Mesothelial cell of epicardium (in vitro differentiated cells): Measurements from ENCODE around the gene RECQL5. TPM values are rescaled to one million over a fixed set of nuclear protein-coding genes. Genes with fewer than 3 reads are reported as not detected.

Experiments
- DNase-seq, 2 experiments: peaks; one replicate each; pipeline ENCODE4 v3.0.0; 2021; ENCODE audit warnings: low spot score in 2 of 2; ENCODE audit not compliant: unreplicated experiment in 2 of 2
- H3K27ac Mint-ChIP-seq: 2 replicates; pipeline ENCODE4 v1.8.0; 2021; ENCODE audit warnings: mixed read lengths
- H3K27me3 Mint-ChIP-seq: 2 replicates; pipeline ENCODE4 v1.8.0; 2021; ENCODE audit warnings: low read depth, mixed read lengths
- H3K36me3 Mint-ChIP-seq: 2 replicates; pipeline ENCODE4 v1.8.0; 2021; ENCODE audit warnings: mixed read lengths
- H3K4me1 Mint-ChIP-seq: 2 replicates; pipeline ENCODE4 v1.8.0; 2021; ENCODE audit warnings: mixed read lengths
- H3K4me3 Mint-ChIP-seq: 2 replicates; pipeline ENCODE4 v1.8.0; 2021; ENCODE audit warnings: mild to moderate bottlenecking, moderate library complexity, mixed read lengths
- H3K9me3 Mint-ChIP-seq: 2 replicates; pipeline ENCODE4 v1.8.0; 2021; ENCODE audit warnings: mixed read lengths
- CTCF ChIP-seq: fragments of 200-600 bp; sonication (generic); IDR thresholded peaks from one replicate; pipeline ENCODE4 v1.5.0; 2021; ENCODE audit warnings: antibody characterized with exemption; ENCODE audit not compliant: unreplicated experiment
- total RNA-seq: library from RNA; stranded (reverse); gene quantifications from 3 replicates; pipeline ENCODE4 v1.2.1, GENCODE V29; 2021

RECQL5 gene
- total RNA-seq, 1 donor from 2014 or later, result 62.6 TPM

DNA sequence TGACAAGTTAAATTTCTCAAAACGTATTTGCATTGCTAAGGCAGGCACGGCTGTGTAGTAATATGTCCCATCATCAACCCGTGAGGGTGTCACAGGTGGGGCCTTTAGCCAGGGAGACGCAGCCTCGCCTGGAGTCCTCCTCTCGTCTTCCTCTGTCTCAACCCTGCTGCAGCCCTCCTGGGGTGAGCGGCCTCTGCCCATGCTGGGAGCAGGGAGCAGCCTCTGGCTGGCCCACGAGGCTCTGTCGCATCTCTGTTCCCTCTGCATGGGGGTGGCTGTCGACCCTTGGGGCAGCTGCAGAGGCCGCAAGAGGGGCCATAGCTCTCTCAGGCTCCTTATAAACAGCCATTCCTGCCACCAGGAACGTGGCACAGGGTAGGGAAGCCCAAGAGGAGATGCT, 34.5 kb downstream of the RECQL5 start:
- TF ChIP-seq CTCF, result no peak
- Mint-ChIP-seq H3K27me3 (no peaks in the 10 kb centered on the region), H3K36me3 (peaks cover under 1% of the 10 kb centered on the region), H3K4me1 (peaks cover 21% of the 10 kb centered on the region), H3K4me3 (no peak overlapping the region), H3K9me3 (no peaks in the 10 kb centered on the region), H3K27ac (no peak overlapping the region)
- DNase-seq, result no peak

- no peak for TF ChIP-seq CTCF
- Mint-ChIP-seq H3K4me1 (peaks cover 21% of the 10 kb centered on the region), H3K27ac (no peak overlapping the region), H3K36me3 (peaks cover 2% of the 10 kb centered on the region), H3K27me3 (no peaks in the 10 kb centered on the region), H3K9me3 (no peaks in the 10 kb centered on the region), H3K4me3 (no peak overlapping the region)
- no peak for DNase-seq
Measured at GRCh38 chr17:75631353-75631752, 35.6 kb downstream of the RECQL5 start.

GRCh38 chr17:75630071-75630917, 36.7 kb downstream of the RECQL5 start:
- no peak for DNase-seq
- Mint-ChIP-seq H3K27ac (no peak overlapping the region), H3K36me3 (peaks cover 2% of the 10 kb centered on the region), H3K9me3 (no peaks in the 10 kb centered on the region), H3K27me3 (no peaks in the 10 kb centered on the region), H3K4me3 (no peak overlapping the region), H3K4me1 (peaks cover 21% of the 10 kb centered on the region)
- no peak for TF ChIP-seq CTCF

DNA sequence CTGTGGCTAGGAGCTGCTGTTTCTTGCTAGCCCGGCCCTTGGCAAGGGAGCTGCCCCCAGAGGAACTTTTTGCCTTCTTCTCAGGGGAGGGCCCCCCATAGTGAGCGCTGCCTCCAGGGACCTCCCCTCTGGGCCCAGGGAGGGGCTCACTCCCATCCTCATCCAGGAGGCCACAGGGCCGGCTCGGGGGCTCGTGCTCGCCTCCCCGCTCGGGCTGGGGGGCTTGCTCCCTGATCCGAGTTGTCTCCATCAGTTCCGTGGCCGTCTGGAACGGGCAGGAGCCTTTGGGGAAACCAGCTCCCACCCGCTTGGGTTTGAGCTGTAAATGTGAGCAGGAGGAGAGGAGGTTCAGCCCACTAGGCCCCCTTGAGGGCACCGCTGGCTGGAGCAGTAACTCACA, 37.8 kb downstream of the RECQL5 start:
- Mint-ChIP-seq H3K9me3 (no peaks in the 10 kb centered on the region), H3K4me3 (no peak overlapping the region), H3K27ac (no peak overlapping the region), H3K27me3 (no peaks in the 10 kb centered on the region), H3K4me1 (peaks cover 14% of the 10 kb centered on the region), H3K36me3 (peaks cover 2% of the 10 kb centered on the region)
- TF ChIP-seq CTCF, result no peak
- DNase-seq, result no peak

DNA sequence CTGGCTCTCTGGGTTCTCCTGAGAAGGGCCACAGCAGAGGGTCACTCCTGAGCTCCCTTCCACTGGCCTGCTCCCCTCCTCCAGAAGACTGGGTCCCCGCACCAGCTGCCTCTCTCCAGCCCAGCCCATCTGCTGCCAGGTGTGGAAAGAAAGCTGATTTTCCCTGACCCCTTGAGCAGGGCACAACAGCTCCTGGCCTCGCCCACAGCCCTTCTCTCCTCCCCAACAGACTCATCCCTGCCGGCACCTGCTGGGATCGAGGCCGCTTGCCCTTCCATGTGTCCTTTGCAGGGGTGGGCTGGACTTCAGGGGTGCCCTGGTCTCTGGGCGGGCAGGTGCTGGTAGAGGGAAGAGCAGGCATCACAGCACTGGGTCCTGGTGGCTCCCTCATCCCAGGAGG, 38.5 kb downstream of the RECQL5 start:
- TF ChIP-seq CTCF, result no peak
- Mint-ChIP-seq H3K4me1 (peaks cover 6% of the 10 kb centered on the region), H3K27ac (no peak overlapping the region), H3K4me3 (no peak overlapping the region), H3K27me3 (no peaks in the 10 kb centered on the region), H3K36me3 (peaks cover 2% of the 10 kb centered on the region), H3K9me3 (no peaks in the 10 kb centered on the region)
- no peak for DNase-seq
